Stimulated activated memory B cell treated with anti-CD40 and anti-IgM and Interleukin-4, amounts not matched to agents 10 μg/mL and 1 μg/mL and 100 μg/mL, for 72 hours (primary cell): Measurements from ENCODE around the gene SH3RF1.
A peak's percentile ranks its signal among the peaks of the same experiment; 100 is the strongest.
"Not testable (repeated sequence)": the region's sequence is repeated elsewhere in the genome, so short reads cannot be mapped to it uniquely, and the experiment has no call there.

ENCODE experiments used
- ATAC-seq: fragments of 150-1000 bp; cut with Tn5 transposase; 2 replicates; pipeline ENCODE4 v1.10.0; 2021
- H3K27ac Mint-ChIP-seq: one replicate; pipeline ENCODE4 v1.8.0; 2022; ENCODE audit warnings: mild to moderate bottlenecking, mixed read lengths
- H3K27me3 Mint-ChIP-seq: one replicate; pipeline ENCODE4 v1.8.0; 2022; ENCODE audit warnings: mixed read lengths
- H3K36me3 Mint-ChIP-seq: one replicate; pipeline ENCODE4 v1.8.0; 2022; ENCODE audit warnings: mixed read lengths
- H3K4me1 Mint-ChIP-seq: one replicate; pipeline ENCODE4 v1.8.0; 2022; ENCODE audit warnings: mixed read lengths
- H3K4me3 Mint-ChIP-seq: one replicate; pipeline ENCODE4 v1.8.0; 2022; ENCODE audit warnings: mild to moderate bottlenecking, moderate library complexity, mixed read lengths
- H3K9me3 Mint-ChIP-seq: one replicate; pipeline ENCODE4 v1.8.0; 2022; ENCODE audit warnings: mixed read lengths

SH3RF1 gene

GRCh38 chr4:169270810-169271691 lies at the start of gene SH3RF1:
TSS of gene SH3RF1 (minus strand) at chr4:169270956. CDS start at chr4:169269212, 1,744 bp downstream.
- Mint-ChIP-seq H3K36me3 (no peaks in the 10 kb centered on the region), H3K4me1 (peaks cover 24% of the 10 kb centered on the region), H3K9me3 (no peaks in the 10 kb centered on the region), H3K27me3 (no peaks in the 10 kb centered on the region), H3K4me3 (peak within 1 kb of the TSS; percentile 87), H3K27ac (peak within 1 kb of the TSS; percentile 76)
- peak; percentile 80 for ATAC-seq

GRCh38 chr4:169315530-169316343 lies 45.0 kb upstream of the SH3RF1 start:
- Mint-ChIP-seq H3K36me3 (no peaks in the 10 kb centered on the region), H3K9me3 (no peaks in the 10 kb centered on the region), H3K4me3 (no peak overlapping the region), H3K4me1 (no peaks in the 10 kb centered on the region), H3K27me3 (no peaks in the 10 kb centered on the region), H3K27ac (no peak overlapping the region)
- no peak for ATAC-seq

- H3K27me3 Mint-ChIP-seq = no peaks in the 10 kb centered on the region
- no peak for ATAC-seq
Measured at GRCh38 chr4:169314906-169315305, 44.1 kb upstream of the SH3RF1 start.

GRCh38 chr4:169313732-169314131 lies 43.0 kb upstream of the SH3RF1 start:
- no peak for ATAC-seq
- Mint-ChIP-seq H3K4me3 (no peak overlapping the region), H3K27me3 (no peaks in the 10 kb centered on the region), H3K9me3 (no peaks in the 10 kb centered on the region), H3K27ac (no peak overlapping the region), H3K36me3 (no peaks in the 10 kb centered on the region), H3K4me1 (no peaks in the 10 kb centered on the region)

More at GRCh38 chr4:169314906-169315305, 44.1 kb upstream of the SH3RF1 start:
- H3K4me1 Mint-ChIP-seq = no peaks in the 10 kb centered on the region
- H3K27ac Mint-ChIP-seq = no peak overlapping the region
- no peak overlapping the region for H3K4me3 Mint-ChIP-seq
- no peaks in the 10 kb centered on the region for H3K36me3 Mint-ChIP-seq
- no peaks in the 10 kb centered on the region for H3K9me3 Mint-ChIP-seq

- Mint-ChIP-seq H3K27ac (no peak overlapping the region), H3K4me1 (no peaks in the 10 kb centered on the region), H3K4me3 (no peak overlapping the region), H3K27me3 (no peaks in the 10 kb centered on the region), H3K36me3 (no peaks in the 10 kb centered on the region), H3K9me3 (peaks cover 5% of the 10 kb centered on the region)
- ATAC-seq = no peak
Measured at GRCh38 chr4:169312690-169313422, 42.1 kb upstream of the SH3RF1 start.

DNA sequence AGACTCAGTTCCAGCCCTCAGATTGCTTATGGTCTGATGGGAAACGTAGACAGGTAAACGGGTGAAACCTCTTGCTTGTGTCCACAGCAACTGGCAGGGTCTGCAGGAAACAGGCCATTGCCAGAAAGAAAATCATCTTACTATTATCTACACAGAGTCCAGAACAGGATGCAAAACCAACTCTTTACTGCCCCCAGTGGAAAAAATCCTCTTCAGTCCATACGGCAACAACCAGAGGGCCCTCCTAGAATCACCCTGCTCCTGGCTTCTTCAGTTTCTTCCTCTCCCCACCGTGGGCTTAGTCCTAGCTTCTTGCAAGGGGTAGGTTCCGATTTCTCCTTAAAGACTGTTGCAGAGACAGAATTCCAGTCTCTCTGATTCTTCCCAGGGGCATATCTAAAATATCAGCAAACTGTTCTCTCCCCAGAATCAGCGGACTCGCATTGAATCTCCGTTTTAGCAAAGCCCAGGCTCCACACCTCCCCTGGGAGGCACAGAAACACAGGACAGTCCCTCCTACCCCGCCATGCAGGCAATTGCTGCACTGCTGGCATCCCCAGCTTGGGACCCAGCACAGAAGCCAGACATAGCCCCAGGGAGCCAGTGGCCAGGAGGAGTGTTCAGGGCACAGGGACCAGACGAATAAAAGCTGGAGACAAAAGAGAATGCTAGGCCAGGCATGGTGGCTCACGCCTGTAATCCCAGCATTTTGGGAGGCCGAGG lies 41.0 kb upstream of the SH3RF1 start:
- Mint-ChIP-seq H3K36me3 (no peaks in the 10 kb centered on the region), H3K27me3 (no peaks in the 10 kb centered on the region), H3K4me1 (no peaks in the 10 kb centered on the region), H3K9me3 (peaks cover 5% of the 10 kb centered on the region), H3K27ac (no peak overlapping the region), H3K4me3 (no peak overlapping the region)
- ATAC-seq = peak; percentile 75

DNA sequence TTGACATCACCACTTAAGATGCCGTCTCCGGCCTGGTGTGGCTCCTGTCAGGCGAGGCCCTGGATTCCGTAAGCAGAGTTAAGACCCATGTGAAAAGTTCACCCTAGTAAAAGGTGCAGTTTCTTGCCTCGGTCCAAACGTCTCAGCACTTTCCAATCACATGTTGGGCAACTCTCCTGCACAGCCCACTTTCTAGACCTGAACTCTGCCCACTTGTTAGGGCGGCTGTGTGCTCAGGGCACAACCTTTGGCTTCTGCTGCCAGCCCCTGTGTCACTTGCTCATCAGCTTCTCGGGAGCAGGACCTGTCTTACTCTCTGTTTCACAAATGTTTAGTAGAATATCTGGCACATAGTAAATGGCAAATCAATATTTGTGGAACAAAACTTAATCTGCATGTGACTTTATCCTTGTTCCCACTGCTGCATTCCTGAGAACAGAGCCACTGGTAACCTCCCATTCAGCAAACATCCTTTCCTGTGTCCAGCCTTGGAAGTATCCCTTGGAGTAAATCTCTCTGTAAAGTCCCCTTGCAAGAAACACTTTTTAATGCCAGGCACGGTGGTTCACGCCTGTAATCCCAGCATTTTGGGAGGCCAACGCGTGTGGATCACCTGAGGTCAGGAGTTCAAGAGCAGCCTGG lies 38.7 kb upstream of the SH3RF1 start:
- H3K27me3 Mint-ChIP-seq = no peaks in the 10 kb centered on the region
- H3K4me3 Mint-ChIP-seq = no peak overlapping the region
- no peak overlapping the region for H3K27ac Mint-ChIP-seq
- ATAC-seq = no peak
- H3K36me3 Mint-ChIP-seq = no peaks in the 10 kb centered on the region
- H3K4me1 Mint-ChIP-seq = no peaks in the 10 kb centered on the region
- H3K9me3 Mint-ChIP-seq = peaks cover 5% of the 10 kb centered on the region

DNA sequence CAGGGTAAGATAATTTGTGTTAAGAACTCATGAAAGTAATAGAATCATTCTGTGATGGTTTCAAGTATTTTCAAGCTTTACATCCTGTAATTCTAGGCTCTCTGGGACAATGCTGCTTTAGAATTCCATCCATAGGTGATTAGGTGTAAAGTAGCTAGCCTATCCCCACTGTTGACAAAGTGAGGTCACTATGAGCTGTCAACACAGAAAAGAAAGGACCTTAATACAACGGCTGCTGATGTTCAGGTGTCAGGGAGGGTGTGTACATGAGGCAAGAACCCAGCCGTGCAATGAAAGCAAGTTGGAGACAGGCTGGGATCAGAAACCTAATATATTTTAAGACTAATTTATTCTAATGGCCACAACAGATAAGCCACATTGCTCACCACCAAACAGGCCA lies 36.8 kb upstream of the SH3RF1 start:
- Mint-ChIP-seq H3K27ac (no peak overlapping the region), H3K27me3 (no peaks in the 10 kb centered on the region), H3K4me1 (no peaks in the 10 kb centered on the region), H3K4me3 (no peak overlapping the region), H3K36me3 (no peaks in the 10 kb centered on the region), H3K9me3 (peaks cover 5% of the 10 kb centered on the region)
- ATAC-seq = no peak

DNA sequence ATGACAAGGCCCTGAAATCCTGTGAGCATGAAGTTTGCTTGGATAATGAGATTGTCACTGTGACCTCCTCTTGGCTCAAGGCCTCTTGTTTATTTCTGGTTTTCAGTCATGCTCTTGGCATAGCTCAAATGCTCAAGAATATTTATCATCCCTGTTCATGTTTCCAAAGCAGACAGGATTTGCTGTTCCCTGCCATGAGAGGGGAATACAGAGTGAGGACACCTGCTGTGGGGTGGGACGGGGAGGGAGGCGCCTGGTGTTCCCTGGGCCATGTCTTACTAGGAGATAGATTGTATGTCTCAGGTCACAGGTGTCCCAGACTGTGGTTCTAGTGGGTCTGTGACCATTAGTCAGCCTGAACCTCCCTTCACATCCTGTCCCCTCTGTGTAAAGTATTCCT lies 34.9 kb upstream of the SH3RF1 start:
- no peak for ATAC-seq
- no peaks in the 10 kb centered on the region for H3K4me1 Mint-ChIP-seq
- no peak overlapping the region for H3K4me3 Mint-ChIP-seq
- H3K27ac Mint-ChIP-seq = no peak overlapping the region
- H3K36me3 Mint-ChIP-seq = no peaks in the 10 kb centered on the region
- peaks cover 8% of the 10 kb centered on the region for H3K9me3 Mint-ChIP-seq
- H3K27me3 Mint-ChIP-seq = no peaks in the 10 kb centered on the region

DNA sequence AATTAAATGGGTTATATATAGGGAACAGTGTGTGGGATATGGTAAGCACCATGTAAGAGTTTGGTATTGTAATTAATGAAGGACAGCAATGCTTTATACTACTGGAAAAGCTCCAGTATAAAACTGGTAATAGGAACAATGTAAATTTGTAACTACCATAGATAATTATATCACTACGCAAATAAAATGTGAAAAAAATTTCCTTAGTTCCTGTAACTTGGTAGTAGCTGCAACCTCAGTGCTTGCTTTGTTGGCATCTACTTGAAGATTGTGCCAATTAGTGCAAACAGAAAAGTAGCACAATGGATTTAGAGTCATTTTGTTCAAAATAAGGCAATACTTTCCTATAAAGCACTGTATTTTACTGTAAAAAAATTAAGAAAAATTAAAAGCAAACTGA lies 34.4 kb upstream of the SH3RF1 start:
- H3K27me3 Mint-ChIP-seq = no peaks in the 10 kb centered on the region
- H3K36me3 Mint-ChIP-seq = no peaks in the 10 kb centered on the region
- no peak overlapping the region for H3K4me3 Mint-ChIP-seq
- no peak overlapping the region for H3K27ac Mint-ChIP-seq
- peaks cover 8% of the 10 kb centered on the region for H3K9me3 Mint-ChIP-seq
- no peak for ATAC-seq
- H3K4me1 Mint-ChIP-seq = no peaks in the 10 kb centered on the region

DNA sequence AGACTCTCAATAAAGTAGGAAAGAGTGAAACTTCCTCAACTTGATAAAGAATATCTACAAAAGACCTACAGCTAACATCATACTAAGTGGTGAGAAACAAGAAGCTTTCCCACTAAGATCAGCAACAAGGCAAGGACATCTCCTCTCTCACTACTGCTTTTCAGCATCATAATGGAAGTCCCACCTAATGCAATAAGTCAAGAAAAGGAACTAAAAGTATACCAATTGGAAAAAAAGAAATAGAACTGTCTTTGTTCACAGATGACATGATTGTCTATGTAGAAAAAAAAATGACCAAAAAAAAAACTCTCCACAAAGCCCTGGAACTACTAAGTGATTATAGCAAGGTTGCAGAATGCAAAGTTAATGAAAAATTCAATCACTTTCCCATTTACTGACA lies 25.1 kb upstream of the SH3RF1 start:
- H3K9me3 Mint-ChIP-seq = peaks cover 2% of the 10 kb centered on the region
- peaks cover 38% of the 10 kb centered on the region for H3K4me1 Mint-ChIP-seq
- no peaks in the 10 kb centered on the region for H3K27me3 Mint-ChIP-seq
- no peak overlapping the region for H3K27ac Mint-ChIP-seq
- no peaks in the 10 kb centered on the region for H3K36me3 Mint-ChIP-seq
- peak; percentile 75 for ATAC-seq
- H3K4me3 Mint-ChIP-seq = no peak overlapping the region

DNA sequence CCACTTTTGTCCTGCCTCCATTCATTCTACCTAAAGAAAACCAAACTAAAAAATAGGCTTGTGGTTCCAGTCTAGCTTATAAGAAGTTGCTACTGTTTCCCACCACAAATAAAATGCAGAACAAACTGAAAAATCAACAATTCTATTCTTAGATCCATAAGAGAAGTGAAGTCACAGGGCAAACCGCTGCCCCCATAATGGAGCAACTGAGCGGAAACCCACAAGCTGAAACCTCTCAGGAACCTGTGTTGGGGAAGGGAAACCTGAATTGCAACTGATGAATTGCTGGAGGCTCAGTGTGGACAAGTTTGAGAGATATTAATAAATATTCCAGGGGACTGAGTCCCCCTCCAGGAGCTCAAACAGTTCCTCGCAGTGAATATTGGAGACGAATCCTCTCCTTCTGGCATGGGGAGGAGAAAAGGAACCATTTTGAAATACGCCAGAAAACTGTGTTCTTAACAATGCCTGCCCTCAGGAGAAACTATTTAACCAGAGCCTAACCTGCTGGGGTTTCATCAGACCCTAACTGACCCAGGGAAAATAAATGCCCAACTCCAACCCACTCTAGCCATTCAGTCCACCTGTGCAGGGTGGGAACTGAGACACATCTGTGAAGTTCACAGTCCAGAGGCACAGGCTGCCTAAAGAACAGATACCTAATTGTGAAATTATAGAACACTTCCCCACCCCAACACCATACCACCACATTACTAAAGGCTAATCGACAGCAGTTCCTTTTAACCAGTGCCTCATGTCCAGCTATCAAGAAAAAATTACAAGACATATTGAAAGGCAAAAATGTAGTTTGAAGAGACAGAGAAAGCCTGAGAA lies 22.8 kb upstream of the SH3RF1 start:
- H3K9me3 Mint-ChIP-seq = no peaks in the 10 kb centered on the region
- peak overlapping the region; percentile 27 for H3K4me3 Mint-ChIP-seq
- H3K27me3 Mint-ChIP-seq = no peaks in the 10 kb centered on the region
- H3K4me1 Mint-ChIP-seq = peaks cover 39% of the 10 kb centered on the region
- H3K27ac Mint-ChIP-seq = peak overlapping the region; percentile 17
- ATAC-seq = peak; percentile 88
- H3K36me3 Mint-ChIP-seq = no peaks in the 10 kb centered on the region

DNA sequence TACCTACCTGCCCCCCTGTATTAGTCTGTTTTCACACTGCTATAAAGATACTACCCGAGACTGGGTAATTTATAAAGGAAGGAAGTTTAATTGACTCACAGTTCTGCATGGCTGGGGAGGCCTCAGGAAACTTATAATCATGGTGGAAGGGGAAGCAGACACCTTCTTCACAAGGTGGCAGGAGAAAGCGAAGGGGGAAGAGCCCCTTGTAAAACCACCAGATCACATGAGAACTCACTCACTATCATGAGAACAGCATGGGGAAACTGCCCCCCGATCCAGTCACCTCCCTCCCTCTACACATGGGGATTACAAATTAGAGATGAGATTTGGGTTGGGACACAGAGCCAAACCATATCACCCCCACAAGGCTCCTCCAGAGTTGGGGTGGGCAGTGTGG lies 17.2 kb upstream of the SH3RF1 start:
- H3K36me3 Mint-ChIP-seq, H3K9me3 Mint-ChIP-seq, ATAC-seq, H3K27me3 Mint-ChIP-seq, H3K4me3 Mint-ChIP-seq: not testable (repeated sequence)
- peak overlapping the region; percentile 41 for H3K27ac Mint-ChIP-seq
- peaks cover 21% of the 10 kb centered on the region for H3K4me1 Mint-ChIP-seq
